ENCODE measurements around the gene KLF16.

KLF16 gene

DNA sequence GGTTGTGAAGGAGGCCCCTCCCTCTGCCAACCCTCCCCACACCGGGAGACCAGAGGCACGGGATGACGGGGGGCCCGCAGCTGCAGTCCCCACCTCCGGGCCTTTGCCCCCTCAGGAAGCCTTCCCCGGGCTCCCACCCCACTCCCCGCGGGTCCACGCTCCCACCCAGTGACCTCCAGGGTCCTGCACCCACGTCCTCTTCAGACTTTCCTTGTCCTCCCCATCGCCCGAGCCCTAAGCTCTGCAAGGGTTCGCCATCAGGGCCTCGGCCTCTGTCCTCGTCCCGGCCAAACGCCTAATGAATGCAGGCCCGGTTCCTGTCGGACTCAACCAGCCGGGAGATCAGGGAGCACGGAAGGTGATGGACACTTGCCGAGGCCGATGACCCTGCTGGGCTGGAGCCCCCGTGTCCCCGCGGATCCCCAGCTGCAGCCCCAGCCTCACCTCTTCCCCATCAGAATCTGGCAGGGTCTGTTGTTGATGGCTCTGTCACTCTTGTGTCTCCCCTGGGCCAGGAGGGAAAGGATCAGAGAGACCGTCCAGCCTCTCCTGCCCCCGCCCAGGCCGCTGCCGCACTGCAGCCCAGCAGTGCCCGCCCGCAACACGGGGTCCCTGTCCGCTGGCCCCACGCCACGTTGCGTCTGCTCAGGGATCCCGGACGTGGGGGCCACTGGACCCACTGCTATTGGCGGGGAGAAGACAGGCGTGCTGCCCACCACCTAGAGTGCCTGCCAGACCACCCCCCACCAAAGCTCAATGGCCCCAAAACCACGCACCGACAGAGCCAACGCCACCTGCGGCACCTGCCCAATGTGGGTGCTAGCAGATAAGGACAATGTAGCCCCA is 57.0 kb downstream of the KLF16 start:
- TF ChIP-seq CSDC2 (CRISPR knock-in tag; IDR thresholded peaks at IDR 0.05) (no peak), ZNF8 (CRISPR knock-in tag; IDR thresholded peaks at IDR 0.05) (no peak), TCF4 (CRISPR knock-in tag; IDR thresholded peaks at IDR 0.05; ENCODE audit: borderline replicate concordance) (no peak), ESRRG (CRISPR knock-in tag; IDR thresholded peaks at IDR 0.05) (no peak), RARB (CRISPR knock-in tag; IDR thresholded peaks at IDR 0.05) (no peak), SNAI2 (CRISPR knock-in tag; IDR thresholded peaks at IDR 0.05) (no peak), OSR1 (CRISPR knock-in tag; IDR thresholded peaks at IDR 0.05) (no peak), BACH2 (CRISPR knock-in tag; IDR thresholded peaks at IDR 0.05; ENCODE audit: borderline replicate concordance) (no peak), ZNF70 (CRISPR knock-in tag; IDR thresholded peaks at IDR 0.05) (no peak), PPARA (CRISPR knock-in tag; IDR thresholded peaks at IDR 0.05; ENCODE audit: borderline replicate concordance) (no peak), ZFP30 (CRISPR knock-in tag; IDR thresholded peaks at IDR 0.05) (no peak), ZC3H10 (CRISPR knock-in tag; IDR thresholded peaks at IDR 0.05) (no peak), ZNF565 (CRISPR knock-in tag; conservative IDR thresholded peaks at IDR 0.05; ENCODE audit: low read depth) (no peak), ISL1 (CRISPR knock-in tag; IDR thresholded peaks at IDR 0.05) (no peak)
- TF ChIP-seq, protein P1, sequence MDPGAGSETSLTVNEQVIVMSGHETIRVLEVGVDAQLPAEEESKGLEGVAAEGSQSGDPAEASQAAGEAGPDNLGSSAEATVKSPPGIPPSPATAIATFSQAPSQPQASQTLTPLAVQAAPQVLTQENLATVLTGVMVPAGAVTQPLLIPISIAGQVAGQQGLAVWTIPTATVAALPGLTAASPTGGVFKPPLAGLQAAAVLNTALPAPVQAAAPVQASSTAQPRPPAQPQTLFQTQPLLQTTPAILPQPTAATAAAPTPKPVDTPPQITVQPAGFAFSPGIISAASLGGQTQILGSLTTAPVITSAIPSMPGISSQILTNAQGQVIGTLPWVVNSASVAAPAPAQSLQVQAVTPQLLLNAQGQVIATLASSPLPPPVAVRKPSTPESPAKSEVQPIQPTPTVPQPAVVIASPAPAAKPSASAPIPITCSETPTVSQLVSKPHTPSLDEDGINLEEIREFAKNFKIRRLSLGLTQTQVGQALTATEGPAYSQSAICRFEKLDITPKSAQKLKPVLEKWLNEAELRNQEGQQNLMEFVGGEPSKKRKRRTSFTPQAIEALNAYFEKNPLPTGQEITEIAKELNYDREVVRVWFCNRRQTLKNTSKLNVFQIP (CRISPR knock-in tag; IDR thresholded peaks at IDR 0.05; ENCODE audit: borderline replicate concordance, low read depth): no peak
- TF ChIP-seq, protein P2, sequence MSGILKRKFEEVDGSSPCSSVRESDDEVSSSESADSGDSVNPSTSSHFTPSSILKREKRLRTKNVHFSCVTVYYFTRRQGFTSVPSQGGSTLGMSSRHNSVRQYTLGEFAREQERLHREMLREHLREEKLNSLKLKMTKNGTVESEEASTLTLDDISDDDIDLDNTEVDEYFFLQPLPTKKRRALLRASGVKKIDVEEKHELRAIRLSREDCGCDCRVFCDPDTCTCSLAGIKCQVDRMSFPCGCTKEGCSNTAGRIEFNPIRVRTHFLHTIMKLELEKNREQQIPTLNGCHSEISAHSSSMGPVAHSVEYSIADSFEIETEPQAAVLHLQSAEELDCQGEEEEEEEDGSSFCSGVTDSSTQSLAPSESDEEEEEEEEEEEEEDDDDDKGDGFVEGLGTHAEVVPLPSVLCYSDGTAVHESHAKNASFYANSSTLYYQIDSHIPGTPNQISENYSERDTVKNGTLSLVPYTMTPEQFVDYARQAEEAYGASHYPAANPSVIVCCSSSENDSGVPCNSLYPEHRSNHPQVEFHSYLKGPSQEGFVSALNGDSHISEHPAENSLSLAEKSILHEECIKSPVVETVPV (CRISPR knock-in tag; IDR thresholded peaks at IDR 0.05): no peak
- TF ChIP-seq, protein P3, sequence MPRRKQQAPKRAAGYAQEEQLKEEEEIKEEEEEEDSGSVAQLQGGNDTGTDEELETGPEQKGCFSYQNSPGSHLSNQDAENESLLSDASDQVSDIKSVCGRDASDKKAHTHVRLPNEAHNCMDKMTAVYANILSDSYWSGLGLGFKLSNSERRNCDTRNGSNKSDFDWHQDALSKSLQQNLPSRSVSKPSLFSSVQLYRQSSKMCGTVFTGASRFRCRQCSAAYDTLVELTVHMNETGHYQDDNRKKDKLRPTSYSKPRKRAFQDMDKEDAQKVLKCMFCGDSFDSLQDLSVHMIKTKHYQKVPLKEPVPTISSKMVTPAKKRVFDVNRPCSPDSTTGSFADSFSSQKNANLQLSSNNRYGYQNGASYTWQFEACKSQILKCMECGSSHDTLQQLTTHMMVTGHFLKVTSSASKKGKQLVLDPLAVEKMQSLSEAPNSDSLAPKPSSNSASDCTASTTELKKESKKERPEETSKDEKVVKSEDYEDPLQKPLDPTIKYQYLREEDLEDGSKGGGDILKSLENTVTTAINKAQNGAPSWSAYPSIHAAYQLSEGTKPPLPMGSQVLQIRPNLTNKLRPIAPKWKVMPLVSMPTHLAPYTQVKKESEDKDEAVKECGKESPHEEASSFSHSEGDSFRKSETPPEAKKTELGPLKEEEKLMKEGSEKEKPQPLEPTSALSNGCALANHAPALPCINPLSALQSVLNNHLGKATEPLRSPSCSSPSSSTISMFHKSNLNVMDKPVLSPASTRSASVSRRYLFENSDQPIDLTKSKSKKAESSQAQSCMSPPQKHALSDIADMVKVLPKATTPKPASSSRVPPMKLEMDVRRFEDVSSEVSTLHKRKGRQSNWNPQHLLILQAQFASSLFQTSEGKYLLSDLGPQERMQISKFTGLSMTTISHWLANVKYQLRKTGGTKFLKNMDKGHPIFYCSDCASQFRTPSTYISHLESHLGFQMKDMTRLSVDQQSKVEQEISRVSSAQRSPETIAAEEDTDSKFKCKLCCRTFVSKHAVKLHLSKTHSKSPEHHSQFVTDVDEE (CRISPR knock-in tag; IDR thresholded peaks at IDR 0.05): no peak
- TF ChIP-seq, protein P4, sequence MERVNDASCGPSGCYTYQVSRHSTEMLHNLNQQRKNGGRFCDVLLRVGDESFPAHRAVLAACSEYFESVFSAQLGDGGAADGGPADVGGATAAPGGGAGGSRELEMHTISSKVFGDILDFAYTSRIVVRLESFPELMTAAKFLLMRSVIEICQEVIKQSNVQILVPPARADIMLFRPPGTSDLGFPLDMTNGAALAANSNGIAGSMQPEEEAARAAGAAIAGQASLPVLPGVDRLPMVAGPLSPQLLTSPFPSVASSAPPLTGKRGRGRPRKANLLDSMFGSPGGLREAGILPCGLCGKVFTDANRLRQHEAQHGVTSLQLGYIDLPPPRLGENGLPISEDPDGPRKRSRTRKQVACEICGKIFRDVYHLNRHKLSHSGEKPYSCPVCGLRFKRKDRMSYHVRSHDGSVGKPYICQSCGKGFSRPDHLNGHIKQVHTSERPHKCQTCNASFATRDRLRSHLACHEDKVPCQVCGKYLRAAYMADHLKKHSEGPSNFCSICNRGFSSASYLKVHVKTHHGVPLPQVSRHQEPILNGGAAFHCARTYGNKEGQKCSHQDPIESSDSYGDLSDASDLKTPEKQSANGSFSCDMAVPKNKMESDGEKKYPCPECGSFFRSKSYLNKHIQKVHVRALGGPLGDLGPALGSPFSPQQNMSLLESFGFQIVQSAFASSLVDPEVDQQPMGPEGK (CRISPR knock-in tag; IDR thresholded peaks at IDR 0.05; ENCODE audit: borderline replicate concordance): no peak
- TF ChIP-seq, protein P5, sequence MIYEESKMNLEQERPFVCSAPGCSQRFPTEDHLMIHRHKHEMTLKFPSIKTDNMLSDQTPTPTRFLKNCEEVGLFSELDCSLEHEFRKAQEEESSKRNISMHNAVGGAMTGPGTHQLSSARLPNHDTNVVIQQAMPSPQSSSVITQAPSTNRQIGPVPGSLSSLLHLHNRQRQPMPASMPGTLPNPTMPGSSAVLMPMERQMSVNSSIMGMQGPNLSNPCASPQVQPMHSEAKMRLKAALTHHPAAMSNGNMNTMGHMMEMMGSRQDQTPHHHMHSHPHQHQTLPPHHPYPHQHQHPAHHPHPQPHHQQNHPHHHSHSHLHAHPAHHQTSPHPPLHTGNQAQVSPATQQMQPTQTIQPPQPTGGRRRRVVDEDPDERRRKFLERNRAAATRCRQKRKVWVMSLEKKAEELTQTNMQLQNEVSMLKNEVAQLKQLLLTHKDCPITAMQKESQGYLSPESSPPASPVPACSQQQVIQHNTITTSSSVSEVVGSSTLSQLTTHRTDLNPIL (CRISPR knock-in tag; IDR thresholded peaks at IDR 0.05; ENCODE audit: low read depth): no peak
- ATAC-seq: no peak

DNA sequence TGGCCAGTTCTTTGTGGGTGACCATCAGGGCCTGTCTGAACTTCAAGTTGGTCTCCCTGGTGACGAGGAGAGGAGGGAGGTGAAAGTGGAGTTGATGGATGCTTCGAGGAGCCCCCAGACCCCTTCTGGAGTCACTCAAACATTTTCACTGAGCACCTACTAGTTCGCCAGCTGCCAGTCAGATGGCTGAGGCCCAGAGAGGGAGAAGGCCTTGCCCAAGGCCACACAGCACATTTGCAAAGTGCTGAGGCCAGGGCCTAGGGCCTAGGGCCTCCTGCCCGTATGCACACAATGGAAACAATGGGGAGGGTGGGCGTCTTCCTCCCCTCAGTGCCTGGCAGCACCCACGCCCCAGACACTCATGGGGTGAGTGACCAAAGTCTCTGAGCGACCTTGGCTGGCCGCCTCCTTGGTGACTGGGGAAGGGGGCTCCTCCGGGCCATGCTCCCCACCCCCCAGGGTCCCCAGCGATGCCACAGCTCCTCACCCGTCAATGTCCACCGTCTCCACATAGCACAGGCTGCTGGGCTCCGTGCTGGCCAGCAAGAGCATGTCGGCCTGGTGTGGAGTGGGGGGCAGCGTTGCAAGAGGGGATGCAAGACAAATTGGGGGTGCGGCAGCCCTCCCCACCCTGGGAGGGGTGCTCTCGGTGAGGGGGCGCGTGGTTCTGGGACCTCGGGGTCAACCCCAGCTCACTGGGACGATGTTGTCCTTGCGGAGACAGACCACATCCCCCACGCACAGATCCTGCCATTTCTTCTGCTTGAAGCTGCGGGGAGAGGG is 57.8 kb downstream of the KLF16 start:
- TF ChIP-seq ZNF8 (CRISPR knock-in tag; IDR thresholded peaks at IDR 0.05) (no peak), CSDC2 (CRISPR knock-in tag; IDR thresholded peaks at IDR 0.05) (no peak), RARB (CRISPR knock-in tag; IDR thresholded peaks at IDR 0.05) (no peak)
- TF ChIP-seq, protein P5 (CRISPR knock-in tag; IDR thresholded peaks at IDR 0.05; ENCODE audit: low read depth): no peak
- TF ChIP-seq, protein P1 (CRISPR knock-in tag; IDR thresholded peaks at IDR 0.05; ENCODE audit: borderline replicate concordance, low read depth): no peak
- ATAC-seq: no peak
